CD14-positive monocyte (primary cell): ENCODE results near the gene ABI2. TPM values are rescaled to one million over a fixed set of nuclear protein-coding genes. Genes with fewer than 3 reads are reported as not detected.

Experiments used
- DNase-seq, 3 donors: peaks; one replicate each; pipeline ENCODE4 v3.0.0-alpha.2; 2011 to 2022
- H2AFZ ChIP-seq: 2 replicates; pipeline ENCODE4 v1.6.0; 2012; ENCODE audit warnings: mild to moderate bottlenecking, low read depth, low read length, inconsistent platforms; ENCODE audit not compliant: insufficient read depth, poor library complexity, severe bottlenecking
- H3K27ac ChIP-seq, 2 donors: 1 replicate in 1 of 2; 2 replicates in 1 of 2; pipeline ENCODE4 v1.5.1; 2012 to 2013; ENCODE audit warnings: low read length in 2 of 2, control low read depth in 1 of 2, inconsistent platforms in 1 of 2, low read depth in 1 of 2, mild to moderate bottlenecking in 1 of 2
- H3K27me3 ChIP-seq, 2 donors: one replicate each; pipeline versions ENCODE4 v1.6.0 to v1.6.1; 2011 to 2013; ENCODE audit warnings: low read length in 2 of 2; ENCODE audit not compliant: control insufficient read depth in 2 of 2, insufficient read depth in 2 of 2
- H3K36me3 ChIP-seq, 2 donors: replicated peaks in 1 of 2; 1 replicate in 1 of 2; 2 replicates in 1 of 2; pipeline versions ENCODE4 v1.5.1 to v1.6.1; 2012 to 2013; ENCODE audit warnings: low read length in 2 of 2, control low read depth in 1 of 2, inconsistent platforms in 1 of 2, mild to moderate bottlenecking in 1 of 2; ENCODE audit not compliant: insufficient read depth in 2 of 2, control insufficient read depth in 1 of 2
- H3K4me1 ChIP-seq, 2 donors: 1 replicate in 1 of 2; 2 replicates in 1 of 2; pipeline versions ENCODE4 v1.5.1 to v1.6.1; 2012 to 2013; ENCODE audit warnings: low read length in 2 of 2, control low read depth in 1 of 2, inconsistent platforms in 1 of 2, mild to moderate bottlenecking in 1 of 2, moderate library complexity in 1 of 2; ENCODE audit not compliant: insufficient read depth in 2 of 2, control insufficient read depth in 1 of 2
- H3K4me2 ChIP-seq: replicated peaks from 2 replicates; pipeline ENCODE3; 2012; ENCODE audit warnings: low read length, moderate library complexity, mild to moderate bottlenecking; ENCODE audit not compliant: poor library complexity, severe bottlenecking; ENCODE audit errors: extremely low read depth
- H3K4me3 ChIP-seq, 3 experiments: fragments of 200-600 bp in 1 of 3; sonication (generic) in 1 of 3; replicated peaks in 1 of 3; 1 replicate in 2 of 3; 2 replicates in 1 of 3; pipeline ENCODE4 v1.5.1; 2011 to 2013; ENCODE audit warnings: low read length in 3 of 3, mild to moderate bottlenecking in 3 of 3, control low read depth in 2 of 3, low read depth in 2 of 3, inconsistent platforms in 1 of 3, moderate library complexity in 1 of 3
- H3K79me2 ChIP-seq: 2 replicates; pipeline ENCODE4 v1.6.0; 2012; ENCODE audit warnings: mild to moderate bottlenecking, control low read depth, inconsistent platforms, low read length, moderate library complexity; ENCODE audit not compliant: insufficient read depth
- H3K9ac ChIP-seq: 2 replicates; pipeline ENCODE4 v1.6.0; 2017; ENCODE audit warnings: low read length, mild to moderate bottlenecking; ENCODE audit not compliant: insufficient read depth, poor library complexity, severe bottlenecking
- H3K9me3 ChIP-seq, 2 donors: replicated peaks in 1 of 2; 1 replicate in 1 of 2; 2 replicates in 1 of 2; pipeline versions ENCODE4 v1.5.1 to v1.6.1; 2012 to 2013; ENCODE audit warnings: low read length in 2 of 2, control low read depth in 1 of 2; ENCODE audit not compliant: control insufficient read depth in 1 of 2, insufficient read depth in 1 of 2
- H4K20me1 ChIP-seq: 2 replicates; pipeline ENCODE4 v1.6.0; 2012; ENCODE audit warnings: mild to moderate bottlenecking, low read length, control low read depth, moderate library complexity; ENCODE audit not compliant: insufficient read depth
- H3K27ac Mint-ChIP-seq, 7 donors: one replicate each; pipeline ENCODE4 v1.8.0; 2020; ENCODE audit warnings: mild to moderate bottlenecking in 7 of 7, mixed read lengths in 7 of 7, moderate library complexity in 6 of 7, inconsistent platforms in 2 of 7
- H3K27me3 Mint-ChIP-seq, 3 donors: one replicate each; pipeline ENCODE4 v1.8.0; 2021 to 2022; ENCODE audit warnings: low read depth in 3 of 3, mild to moderate bottlenecking in 3 of 3, mixed read lengths in 3 of 3, moderate library complexity in 3 of 3, inconsistent platforms in 1 of 3
- H3K36me3 Mint-ChIP-seq, 2 donors: one replicate each; pipeline ENCODE4 v1.8.0; 2020; ENCODE audit warnings: mixed read lengths in 2 of 2, inconsistent platforms in 1 of 2, mild to moderate bottlenecking in 1 of 2
- H3K4me1 Mint-ChIP-seq: one replicate; pipeline ENCODE4 v1.8.0; 2020; ENCODE audit warnings: mild to moderate bottlenecking, mixed read lengths
- H3K4me3 Mint-ChIP-seq, 2 donors: one replicate each; pipeline ENCODE4 v1.8.0; 2020; ENCODE audit warnings: mild to moderate bottlenecking in 2 of 2, mixed read lengths in 2 of 2, moderate library complexity in 1 of 2
- H3K9me3 Mint-ChIP-seq, 7 donors: one replicate each; pipeline ENCODE4 v1.8.0; 2020 to 2022; ENCODE audit warnings: mixed read lengths in 7 of 7, mild to moderate bottlenecking in 6 of 7, moderate library complexity in 6 of 7, inconsistent platforms in 2 of 7
- CTCF ChIP-seq: fragments of 200-600 bp; IDR thresholded peaks from one replicate; pipeline ENCODE4 v1.8.0; 2022; ENCODE audit warnings: antibody characterized with exemption, mild to moderate bottlenecking
- WGBS: methylation state at CpG from one replicate; pipeline ENCODE4 v1.1.5; 2013; ENCODE audit warnings: missing lambda C conversion rate; ENCODE audit not compliant: insufficient coverage; 5-methylcytosine and 5-hydroxymethylcytosine counted together
- intact Hi-C, 2 donors: fragments of 100-400 bp; cut with micrococcal nuclease; formaldehyde crosslinking; loops; one replicate each; pipeline versions ENCODE4 v1.15.0 to v1.15.1; 2023
- polyA plus RNA-seq, 3 donors: library from polyadenylated mRNA; depleted of rRNA in 1 of 3; unstranded in 2 of 3; stranded (reverse) in 1 of 3; fragments of 300-500 nt in 2 of 3; fragments of >200 nt in 1 of 3; fragmentation: Illumina TruSeq in 2 of 3; gene quantifications; 1 replicate in 2 of 3; 2 replicates in 1 of 3; pipeline ENCODE4 v1.2.3, GENCODE V29; 2012 to 2021

The ABI2 gene
- polyA plus RNA-seq, 3 donors = 6.1 to 9.2 (median 7.1) TPM

- Histone ChIP-seq H4K20me1 (no peaks in the 10 kb centered on the region), H3K27me3 (no peaks in the 10 kb centered on the region), H3K79me2 (no peaks in the 10 kb centered on the region), H3K9me3 (peaks cover 0 to 3% of the 10 kb centered on the region in 2 donors), H3K4me3 (no peak overlapping the region), H3K9ac (no peak overlapping the region), H3K4me2 (no peak overlapping the region), H3K36me3 (no peaks in the 10 kb centered on the region), H3K4me1 (no peaks in the 10 kb centered on the region), H3K27ac (no peak overlapping the region), H2AFZ (no peak overlapping the region)
- peaks cover 3% of the 10 kb centered on the region for H3K4me1 Mint-ChIP-seq
- no peak overlapping the region for H3K27ac Mint-ChIP-seq
- no peak for DNase-seq
- intact Hi-C loops = no loop called here
- WGBS = 100% methylated on average over 1 of the region's 2 CpGs
- peaks cover 6 to 7% of the 10 kb centered on the region in 2 donors for H3K36me3 Mint-ChIP-seq
- H3K27me3 Mint-ChIP-seq = peaks cover 0 to 3% (median 0%) of the 10 kb centered on the region in 3 donors
- no peak overlapping the region for H3K4me3 Mint-ChIP-seq
- no peak for TF ChIP-seq CTCF
- H3K9me3 Mint-ChIP-seq = peaks cover 0 to 8% (median 4%) of the 10 kb centered on the region in 7 donors
Observed at GRCh38 chr2:203400805-203401585, 72.8 kb downstream of the ABI2 start.

GRCh38 chr2:203404996-203405395 lies 76.8 kb downstream of the ABI2 start:
- Mint-ChIP-seq H3K4me3 (no peak overlapping the region), H3K36me3 (peaks cover 7% of the 10 kb centered on the region in 2 donors), H3K9me3 (no peaks in the 10 kb centered on the region), H3K4me1 (no peaks in the 10 kb centered on the region), H3K27me3 (peaks cover 0 to 1% (median 1%) of the 10 kb centered on the region in 3 donors), H3K27ac (no peak overlapping the region)
- H3K9me3 ChIP-seq = no peaks in the 10 kb centered on the region
- no peak for TF ChIP-seq CTCF
- no peak overlapping the region for H3K27ac ChIP-seq
- H3K4me3 ChIP-seq = no peak overlapping the region
- intact Hi-C loops = no loop called here
- H3K36me3 ChIP-seq = no peaks in the 10 kb centered on the region
- no peak overlapping the region for H2AFZ ChIP-seq
- H3K4me1 ChIP-seq = no peaks in the 10 kb centered on the region
- no peaks in the 10 kb centered on the region for H3K27me3 ChIP-seq
- H3K4me2 ChIP-seq = no peak overlapping the region
- no peak for DNase-seq
- no peaks in the 10 kb centered on the region for H4K20me1 ChIP-seq
- H3K9ac ChIP-seq = no peak overlapping the region
- H3K79me2 ChIP-seq = no peaks in the 10 kb centered on the region
